HG03103 (cell line): ENCODE data around the gene TP53I13.

Experiments used
- ATAC-seq: cut with Tn5 transposase; IDR thresholded peaks from one replicate; pipeline ENCODE4 v1.9.1; 2021; ENCODE audit warnings: low read depth; ENCODE audit not compliant: unreplicated experiment

The TP53I13 gene

DNA sequence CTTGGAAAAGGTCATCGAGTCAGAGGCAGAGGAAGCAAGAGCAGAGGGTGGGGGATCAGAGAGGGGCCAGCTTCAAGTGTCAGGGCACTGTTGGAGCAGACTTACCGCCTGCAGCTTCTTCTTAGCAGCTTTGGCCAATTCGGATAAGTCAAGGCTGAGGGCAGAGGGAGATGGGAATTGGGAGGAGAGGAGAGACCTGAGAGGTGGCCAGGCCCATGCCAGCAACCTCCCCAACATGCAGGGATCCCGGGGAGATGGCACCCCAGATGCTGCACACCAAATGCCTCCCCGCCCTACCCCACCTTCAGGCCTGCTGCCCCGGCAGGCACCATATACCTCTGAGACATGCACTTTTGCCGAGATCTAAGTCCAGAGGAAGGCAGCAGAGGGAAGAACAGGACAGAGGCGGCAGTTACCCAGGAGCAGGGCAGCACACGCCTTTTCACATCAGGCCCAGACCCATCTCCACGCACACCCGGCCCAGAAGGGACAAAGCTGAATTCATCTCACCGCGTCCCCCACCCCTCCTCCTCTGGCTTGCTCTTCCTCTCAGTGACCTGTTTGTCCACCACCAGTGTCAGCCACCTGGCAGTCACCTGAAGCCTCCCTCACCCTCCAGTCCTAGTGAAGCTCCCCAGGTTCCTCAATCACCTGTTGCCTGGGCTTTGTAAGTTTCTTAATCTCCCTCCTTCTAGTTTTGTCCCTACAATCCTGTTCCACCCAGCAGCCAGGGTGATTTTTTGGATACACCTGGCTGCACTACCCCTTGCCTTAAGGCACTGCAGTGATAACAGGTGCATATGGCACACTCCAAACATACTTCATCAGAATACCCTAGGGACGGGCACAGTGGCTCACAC lies 10.4 kb downstream of the TP53I13 start:
- ATAC-seq, result no peak

DNA sequence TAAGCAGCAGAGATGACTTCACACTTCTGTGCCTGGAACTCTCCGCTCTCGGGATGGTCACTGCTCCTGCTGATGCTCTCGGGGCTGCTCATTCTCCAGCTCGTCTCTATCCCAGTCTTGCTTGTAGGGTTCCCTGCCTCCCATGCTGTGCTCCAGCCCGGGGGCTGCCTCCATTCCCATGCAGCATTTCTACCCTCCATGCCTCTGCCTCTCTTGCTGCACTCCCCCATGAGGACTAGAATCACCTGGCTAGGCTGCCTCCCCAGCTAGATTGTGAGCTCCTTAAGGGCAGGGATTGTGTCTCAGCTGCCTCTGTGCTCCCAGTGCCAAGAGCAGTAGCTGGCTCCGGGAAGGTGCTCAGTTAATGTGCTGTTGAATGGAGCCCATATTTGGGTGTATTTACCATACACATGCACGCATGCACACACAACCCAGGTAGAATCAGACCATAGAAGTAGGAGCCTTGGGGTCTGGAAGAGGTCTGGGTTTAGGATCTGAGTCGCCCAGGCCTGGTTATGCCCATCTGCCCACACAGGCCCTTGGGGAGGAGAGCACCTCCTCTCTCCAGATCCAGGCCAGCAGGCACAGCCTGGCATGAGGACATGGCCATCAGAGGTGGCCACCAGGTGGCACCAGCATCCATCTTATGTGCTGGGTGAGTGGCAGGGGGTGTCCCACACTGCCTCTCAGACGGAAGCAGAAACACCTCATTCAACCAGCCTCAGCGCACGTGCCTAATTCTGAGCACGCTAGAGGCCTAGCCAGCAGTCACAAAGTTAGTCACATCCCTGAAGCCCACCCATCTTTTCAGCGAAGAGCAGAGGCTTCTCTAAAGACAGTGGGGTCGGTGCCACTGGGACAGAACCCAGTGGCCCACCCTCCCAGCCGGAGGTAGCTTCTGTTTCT lies 11.6 kb downstream of the TP53I13 start:
- ATAC-seq, result no peak

DNA sequence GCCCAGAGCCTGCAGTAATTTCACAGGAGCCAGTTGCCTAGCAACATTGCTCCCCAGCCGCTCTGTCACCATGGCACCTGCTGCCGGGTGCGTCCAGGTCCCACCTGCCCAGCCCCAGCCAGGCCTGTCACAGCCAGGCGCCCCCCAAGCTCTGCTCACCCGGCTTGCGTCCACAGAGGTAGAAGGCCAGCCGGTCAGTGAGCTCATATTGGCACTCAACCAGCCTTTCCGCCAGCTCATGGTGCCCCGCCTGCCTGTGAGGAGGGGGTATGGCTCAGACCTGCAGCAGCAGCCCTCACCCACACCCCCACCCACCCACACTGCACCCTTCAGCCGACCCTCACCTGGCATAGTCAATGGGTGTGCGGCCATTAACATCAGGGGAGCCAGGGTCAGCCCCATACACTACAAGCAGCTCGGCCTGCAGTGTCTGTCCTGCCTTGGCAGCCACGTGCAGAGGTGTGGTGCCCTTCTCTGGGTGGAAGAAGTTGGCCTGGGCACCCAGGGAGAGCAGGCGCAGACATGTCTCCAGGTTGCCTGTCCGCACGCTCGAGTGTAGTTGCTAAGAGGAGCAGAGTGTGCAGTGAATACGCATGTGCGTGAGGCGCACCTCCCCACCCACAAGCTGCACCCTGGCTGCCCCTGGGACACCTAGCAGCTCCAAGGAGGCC lies 13.2 kb downstream of the TP53I13 start:
- ATAC-seq, result no peak

DNA sequence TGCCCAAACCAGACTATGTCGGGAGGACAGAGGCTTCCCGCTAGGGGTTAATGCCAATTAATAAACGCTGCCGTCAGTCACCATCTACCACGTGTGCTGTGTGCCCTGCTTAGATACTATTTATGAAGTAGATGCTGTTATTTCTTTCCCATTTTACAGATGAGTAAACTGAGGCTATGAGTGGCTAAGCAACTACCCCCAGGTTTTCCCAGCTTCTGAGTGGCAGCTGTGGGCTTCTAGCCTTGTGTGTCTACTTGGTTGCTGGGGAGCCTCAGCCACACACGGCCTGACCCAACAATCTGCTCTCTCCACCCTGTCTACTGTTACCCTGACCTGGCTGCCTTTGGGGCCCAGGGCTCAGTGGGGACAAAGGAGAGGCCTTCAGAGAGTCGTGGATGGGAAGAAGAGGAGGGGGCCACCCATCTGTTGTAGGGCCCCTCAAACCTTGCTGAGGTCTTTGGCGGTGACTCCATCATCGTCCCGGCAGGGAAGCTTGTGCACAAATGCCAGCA lies 13.8 kb downstream of the TP53I13 start:
- no peak for ATAC-seq

DNA sequence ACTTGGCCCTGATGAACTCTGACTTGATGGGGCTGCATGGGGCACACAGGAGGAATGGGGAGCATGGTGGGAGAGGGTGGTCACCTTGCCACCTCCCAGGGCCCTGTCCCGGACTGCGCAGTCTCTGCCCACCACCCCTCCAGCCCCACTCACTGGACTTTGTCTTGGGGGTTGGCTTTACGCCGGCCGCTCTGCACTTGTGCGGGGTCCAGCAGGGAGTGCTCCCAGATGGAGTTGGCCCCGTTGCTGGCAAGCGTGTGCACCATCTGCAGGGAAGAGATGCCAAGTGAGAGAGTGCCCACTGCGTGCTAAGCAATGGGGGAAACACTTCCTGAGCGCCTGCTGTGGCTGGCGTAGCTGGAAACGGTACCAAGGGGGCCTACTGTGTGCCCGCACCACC lies 14.3 kb downstream of the TP53I13 start:
- no peak for ATAC-seq

DNA sequence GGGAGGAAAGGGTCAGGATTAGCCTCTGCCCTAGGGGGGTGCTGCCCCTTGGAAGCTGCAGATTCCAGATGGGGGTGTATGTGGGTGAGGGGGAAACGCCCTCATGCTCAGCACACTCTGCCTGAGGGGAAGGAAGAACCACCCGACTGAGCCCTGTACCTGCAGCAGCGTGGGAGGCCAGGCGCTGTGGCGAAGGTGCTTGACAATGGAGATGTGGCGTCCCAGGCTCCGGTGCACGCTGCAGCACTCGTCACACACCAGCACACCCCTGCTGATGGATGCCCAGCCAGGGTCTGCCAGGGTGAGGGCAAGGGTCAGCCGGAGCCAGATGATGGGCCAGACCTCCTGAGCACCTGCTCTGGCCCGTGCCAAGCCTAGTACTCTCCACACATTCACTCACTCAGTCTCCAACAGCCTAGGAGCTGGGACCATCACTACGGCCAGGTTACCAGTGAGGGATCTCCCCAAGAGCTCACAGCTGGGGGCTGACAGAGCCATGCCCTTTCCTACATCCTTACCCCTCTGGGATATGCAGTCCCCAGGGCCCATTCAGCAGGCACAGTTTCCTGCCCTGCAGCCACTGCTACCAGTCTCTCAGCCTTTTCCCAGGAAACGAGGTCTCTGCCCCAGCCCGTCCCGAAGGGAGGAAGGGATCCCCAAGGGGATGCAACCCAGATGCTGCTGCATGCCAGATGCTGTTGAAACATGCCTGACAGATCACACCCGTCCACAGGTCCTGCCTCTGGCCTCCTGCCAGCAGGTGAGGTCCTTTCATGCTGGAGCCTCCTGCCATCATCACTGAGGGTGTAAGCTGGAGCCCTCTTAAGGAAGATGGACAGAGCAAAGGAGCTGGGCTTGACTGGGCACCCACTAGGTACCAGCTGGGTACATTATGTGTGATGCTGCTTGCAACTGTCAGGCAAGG lies 15.1 kb downstream of the TP53I13 start:
- ATAC-seq, result no peak

DNA sequence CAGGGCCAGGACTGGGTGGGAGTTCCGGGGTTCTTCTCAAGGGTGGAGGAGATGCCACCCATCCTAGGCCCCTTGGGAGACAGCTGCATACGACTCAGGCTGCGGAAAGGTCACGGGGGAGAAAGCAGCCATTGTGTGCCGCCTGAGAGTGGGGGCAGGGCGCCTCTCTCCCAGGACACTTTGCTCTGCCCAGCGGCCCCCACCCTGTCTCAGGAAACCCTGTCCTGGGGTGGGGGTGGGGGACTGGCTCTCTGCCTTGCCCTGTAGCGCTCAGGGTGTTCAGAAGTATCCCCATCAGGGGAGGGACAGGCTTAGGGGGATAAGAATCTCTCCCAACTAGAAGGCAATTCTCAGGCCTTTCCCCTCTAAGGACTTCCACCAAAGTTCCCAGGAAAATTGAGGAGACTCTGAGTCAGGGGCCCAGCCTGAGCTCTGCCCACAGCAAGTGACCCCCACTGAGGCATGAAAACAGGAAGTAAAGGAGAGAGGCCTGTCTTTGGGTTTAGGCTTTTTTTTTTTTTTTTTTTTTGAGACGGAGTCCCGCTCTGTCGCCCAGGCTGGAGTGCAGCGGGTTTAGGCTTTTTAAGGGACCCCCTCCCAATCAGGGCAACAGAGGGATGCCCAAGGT lies 16.1 kb downstream of the TP53I13 start:
- ATAC-seq, result no peak

DNA sequence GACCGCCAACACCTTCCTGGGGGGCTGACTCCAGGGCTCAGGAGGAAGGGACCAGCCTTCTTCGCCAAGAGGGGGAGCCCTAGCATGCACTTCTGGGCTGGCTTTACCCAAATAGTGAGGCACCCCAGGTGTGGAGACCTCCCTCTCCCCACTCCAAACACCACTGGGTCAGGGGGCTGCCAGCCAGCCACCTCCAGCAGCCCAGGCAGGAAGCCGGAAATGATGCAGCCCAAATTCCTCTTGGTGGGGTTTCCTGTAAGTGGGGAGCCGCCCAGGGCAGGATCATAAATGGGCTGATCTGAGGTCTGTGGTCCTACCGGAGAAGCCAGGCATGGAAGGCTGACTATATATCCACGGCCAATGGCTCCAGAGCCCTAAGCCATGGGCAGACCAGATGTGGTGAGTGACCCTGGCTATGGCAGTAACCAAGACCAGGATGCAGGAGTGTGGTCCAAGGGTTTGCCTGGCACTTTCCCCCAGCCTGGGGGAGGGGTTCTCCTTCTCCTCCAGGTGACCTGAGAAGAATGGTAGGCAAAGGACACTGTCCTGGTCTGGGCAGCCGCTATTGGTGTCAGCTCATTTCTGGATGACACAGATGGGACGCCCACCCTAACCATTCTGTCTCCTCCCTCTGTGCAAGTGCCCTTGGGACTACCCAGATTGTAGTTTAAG lies 16.7 kb downstream of the TP53I13 start:
- ATAC-seq, result no peak

DNA sequence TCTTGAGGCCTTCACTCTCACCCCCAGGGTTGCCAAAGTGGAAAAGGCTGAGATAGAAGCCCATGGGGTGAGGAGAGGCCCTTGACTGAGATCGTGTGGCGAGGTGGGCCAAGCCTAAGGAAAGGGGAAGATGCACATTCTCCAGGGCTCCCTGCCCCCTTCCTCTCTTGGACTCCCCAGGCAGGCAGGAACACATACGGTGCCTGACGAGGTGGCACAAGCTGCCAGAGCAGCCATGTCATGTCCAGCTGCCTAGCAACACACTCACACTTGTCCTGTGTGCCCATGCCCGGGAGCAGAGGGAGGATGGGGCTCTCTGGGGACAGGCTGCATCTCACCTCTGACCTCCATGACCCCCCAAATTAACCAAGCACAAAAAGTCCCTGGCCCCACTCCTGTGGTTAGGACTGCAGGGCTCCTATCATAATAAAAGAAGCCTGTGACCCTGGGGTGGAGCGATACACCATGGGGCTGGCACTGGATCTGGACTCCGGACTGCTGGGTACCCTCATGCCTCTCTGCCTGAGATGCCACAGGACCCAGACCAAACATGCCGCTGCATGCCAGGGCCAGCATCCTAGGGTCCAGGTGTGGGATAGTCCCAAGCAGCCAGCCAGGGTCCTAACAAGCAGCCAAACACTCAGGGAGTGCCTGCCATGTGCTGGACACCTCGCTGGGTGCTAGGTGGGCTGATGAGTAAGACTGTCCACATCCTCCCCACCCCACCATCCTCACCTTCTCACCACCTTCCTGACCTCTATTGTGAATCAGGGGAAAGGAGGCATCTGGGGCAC lies 18.4 kb downstream of the TP53I13 start:
- no peak for ATAC-seq

DNA sequence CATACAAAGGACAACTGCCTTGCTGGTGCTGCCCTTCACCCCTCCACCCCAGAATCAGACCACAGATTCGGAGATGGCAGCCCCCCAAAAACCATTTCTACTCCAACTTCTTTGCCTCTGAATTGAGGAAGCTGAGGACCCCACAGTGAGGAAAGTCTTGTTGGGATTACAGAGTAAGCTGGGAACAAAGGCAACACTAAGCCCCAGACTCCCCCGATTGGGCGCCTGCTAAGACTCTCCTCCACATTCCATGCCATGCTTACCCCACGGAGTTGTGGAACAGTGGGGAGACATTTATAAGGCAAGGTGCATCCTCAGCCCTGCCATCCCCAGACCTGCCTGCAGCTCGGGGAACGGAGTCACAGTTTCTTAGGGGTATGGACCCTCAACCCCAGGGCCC lies 19.1 kb downstream of the TP53I13 start:
- ATAC-seq, result no peak

DNA sequence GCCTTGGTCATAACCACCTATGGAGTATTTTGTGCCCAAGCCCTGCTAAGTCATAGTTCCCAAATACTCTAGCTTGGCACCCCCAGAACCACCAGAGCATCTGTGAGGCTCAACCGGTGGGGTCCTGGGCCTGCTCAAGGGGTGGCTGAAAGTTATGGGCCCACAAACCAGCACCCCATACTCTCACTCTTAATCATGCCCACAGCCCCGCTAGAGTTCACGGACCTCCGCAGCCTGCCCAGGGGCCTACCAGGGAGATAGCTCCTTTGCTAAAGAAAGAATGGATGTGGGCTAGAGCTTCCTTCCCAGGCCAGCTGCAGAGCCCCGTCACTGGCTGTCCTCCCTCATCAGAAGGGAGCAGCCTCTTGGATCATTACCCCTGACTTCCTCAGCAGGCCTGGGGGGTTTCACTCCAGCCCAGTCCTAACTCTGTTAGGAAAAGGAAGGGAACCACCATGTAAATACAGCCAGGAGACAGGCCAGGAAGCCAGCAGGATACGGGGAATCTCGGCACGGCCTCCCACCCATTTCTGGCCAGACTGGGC lies 19.6 kb downstream of the TP53I13 start:
- ATAC-seq, result no peak

DNA sequence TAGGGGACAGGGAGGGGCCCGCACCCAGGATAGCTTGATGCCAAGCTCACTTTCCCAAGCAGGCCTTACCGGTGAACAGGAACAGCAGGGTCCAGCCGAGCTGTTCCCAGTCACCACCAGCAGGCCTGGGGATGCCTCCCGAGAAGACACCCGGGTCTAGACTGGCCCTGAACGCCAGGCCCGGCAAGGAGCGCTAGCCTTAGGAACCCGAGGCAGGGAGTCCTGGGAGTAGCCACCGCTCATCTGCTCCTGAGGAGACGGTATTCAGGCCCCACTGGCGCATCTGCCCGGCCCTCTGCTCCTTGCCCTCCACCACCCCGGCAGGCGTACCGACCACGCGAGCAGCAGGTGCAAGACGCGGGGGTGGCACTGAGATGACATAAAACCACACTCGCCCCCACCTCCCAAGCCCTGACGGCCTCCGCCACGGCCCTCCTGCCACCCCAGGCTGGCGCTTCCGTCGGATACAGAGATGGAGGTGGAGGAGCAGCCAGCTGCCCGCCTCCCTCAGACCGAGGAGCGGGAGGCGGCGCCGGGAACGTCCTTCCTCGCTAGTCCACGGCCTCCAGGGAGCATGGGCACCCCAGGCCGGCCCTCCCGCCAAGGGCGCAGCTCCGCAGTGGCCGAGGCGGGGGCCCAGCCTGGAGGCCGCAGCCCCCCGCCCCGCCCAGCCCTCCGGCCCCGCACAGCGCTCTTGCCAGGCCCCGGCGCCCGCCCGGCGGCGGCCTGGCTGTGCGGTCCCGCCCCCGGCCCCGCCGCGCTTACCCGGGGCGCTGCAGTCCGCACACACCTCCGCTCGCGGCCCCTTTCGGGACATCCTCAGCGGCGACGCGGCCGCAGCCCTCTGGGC lies 20.3 kb downstream of the TP53I13 start:
- ATAC-seq, result no peak

DNA sequence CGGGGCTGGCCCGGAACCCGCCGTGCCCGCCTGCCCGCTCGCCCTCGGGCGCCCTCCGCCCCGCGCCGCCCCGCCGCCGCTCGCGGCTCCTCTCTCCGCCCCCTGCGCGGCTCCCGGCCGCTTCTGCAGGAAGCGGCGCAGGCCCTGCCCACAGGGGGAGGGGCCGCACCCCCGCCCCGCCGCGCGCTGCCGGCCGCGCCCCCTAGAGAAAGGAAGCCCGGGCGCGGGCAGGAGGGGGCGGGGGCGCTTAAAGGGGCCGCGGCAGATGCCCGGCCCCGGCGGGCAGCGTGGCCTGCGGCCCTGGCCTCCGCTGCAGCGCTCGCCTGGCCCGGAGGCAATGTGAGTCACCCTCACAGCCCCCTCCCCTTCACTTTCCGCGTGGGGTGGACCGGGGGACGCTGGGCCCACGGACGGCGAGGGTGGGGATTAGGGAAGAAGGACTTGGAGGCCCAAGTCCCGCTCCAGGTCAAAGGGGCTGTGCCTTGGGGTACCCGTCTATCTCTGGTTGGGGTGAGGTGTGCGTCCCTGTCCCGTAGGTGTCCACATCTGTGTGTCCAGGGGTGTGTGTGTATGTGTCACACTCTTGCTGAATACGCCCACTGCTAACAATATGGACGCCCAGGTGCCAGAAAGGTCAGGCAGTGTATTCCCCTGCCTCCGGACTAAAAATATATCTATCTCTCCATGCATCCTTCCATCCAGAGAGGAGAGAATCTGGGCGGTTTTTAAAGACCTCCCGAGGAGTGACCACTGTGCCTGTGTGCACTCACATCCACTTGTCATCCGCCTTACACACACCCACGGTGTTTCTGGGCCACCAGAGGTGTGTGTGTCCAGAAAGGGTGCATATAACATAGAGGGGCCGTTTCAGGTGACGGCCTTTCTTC lies 21.3 kb downstream of the TP53I13 start, which contains the start of gene GIT1:
GIT1 (minus strand) TSS at position 125 of the 887 bp plus-strand sequence. CDS start 270 bp downstream, outside the sequence.
- peak; percentile 49 for ATAC-seq

DNA sequence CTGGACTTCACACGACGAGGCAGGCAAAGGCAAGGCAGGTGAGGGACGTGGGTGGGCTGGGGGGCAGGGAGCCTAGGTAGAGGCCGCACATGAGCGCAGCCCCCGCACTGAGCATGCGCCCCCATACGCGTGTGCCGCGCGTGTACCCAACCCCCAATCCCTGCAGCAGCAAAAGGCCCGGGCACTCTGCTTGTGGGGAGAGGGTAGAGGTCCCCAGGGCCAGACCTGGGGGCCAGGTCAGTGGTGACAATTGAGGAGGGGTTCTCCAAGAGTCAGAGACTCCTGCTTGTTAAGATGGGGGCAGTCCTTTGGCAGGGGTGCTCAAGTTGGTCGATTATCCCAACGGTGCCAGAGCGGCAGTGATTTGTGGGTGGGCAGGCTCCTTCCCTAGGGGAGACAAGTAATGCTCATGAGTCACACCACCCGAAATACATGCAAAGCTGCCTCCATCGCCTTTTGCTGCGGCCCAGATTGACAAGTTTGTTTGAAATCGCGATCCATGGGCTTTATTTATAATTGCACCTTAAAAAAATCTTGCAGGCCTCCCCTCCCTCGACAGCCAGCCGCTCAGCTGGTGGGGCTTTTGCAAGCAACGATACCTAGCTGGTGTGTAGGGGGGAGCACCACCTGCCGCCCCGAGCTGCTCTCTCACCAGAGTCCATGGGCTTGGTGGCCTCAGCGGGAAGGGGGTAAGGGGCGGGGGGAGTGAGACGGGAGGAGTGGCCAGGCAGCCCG lies 22.1 kb downstream of the TP53I13 start:
- ATAC-seq, result no peak

DNA sequence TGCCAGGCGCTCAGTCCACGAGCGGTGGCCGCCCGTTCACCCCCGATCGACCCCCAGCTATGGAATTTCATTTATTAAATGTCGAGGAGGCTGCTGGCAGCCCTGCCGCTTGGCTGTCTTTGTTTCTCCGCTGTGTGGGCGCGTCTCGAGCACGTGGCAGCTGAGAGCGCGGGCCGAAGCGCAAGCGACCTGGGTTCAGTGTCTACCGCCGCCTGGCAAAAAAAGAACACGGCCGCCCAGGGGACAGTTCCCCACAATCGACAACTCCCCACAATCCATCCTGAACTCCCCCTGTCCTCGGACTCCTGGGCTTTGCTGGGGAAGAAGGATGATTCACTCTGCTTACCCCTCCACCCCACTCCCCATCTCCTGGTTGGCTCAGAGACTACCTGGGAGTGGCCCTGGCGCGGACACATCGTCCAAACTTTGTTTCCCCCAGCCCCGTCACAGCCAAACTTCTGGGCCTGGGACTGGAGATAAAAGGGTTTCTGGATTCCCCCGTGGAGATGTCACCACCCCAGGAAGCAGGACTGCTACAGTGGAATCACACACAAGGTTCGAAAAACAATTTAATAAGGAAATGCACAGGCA lies 22.7 kb downstream of the TP53I13 start:
- no peak for ATAC-seq
